ENCODE measurements around the gene MLLT11. TPM values are rescaled to one million over a fixed set of nuclear protein-coding genes. Genes with fewer than 3 reads are reported as not detected.
A peak's percentile ranks its signal among the peaks of the same experiment; 100 is the strongest.

The MLLT11 gene, protein sequence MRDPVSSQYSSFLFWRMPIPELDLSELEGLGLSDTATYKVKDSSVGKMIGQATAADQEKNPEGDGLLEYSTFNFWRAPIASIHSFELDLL
- total RNA-seq: 29.5 and 30.0 TPM in 2 replicates
- long read RNA-seq, full-length matches to known transcripts: 175 of 187 reads
- long read RNA-seq, partial matches to known transcripts: 1 of 187 reads
- long read RNA-seq, other reads (novel, unspliced or antisense): 11 of 187 reads

DNA sequence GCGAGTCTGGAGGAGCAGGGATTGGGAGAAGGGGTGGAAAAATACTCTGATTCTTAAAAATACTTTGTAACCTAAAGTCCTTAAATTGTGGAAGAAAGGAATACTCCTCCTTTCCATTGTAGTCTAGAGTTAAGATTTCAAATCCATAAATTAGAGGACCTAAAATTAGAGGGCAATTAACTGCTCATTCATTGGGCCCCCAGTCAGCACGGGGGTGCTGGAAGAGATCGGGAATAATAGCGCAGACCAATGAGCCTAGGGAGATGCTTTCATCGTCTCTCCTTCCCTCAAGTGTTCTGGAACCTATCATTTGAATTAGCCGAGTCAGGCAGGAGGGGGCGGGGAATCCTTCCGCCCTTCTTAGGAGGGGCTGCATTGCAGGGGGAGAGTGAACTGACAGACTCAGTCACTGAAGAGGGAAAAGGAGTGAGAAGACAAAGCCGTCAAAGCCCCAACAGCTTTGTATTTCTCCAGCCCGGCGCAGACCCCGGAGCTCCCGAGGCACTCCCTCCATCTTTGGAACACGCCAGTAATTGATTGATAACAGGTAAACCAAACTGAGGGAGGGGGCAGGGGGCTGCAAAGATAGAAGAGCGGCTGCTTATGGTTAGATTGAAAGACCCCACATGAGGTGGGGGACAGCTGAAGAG, at the start of gene MLLT11:
Gene MLLT11, plus strand, starts transcription at position 391 of the 650 bp plus-strand sequence. CDS start 6,828 bp downstream, outside the sequence.
- Mint-ChIP-seq H3K36me3 (ENCODE audit: insufficient read depth) (peaks cover 23% of the 10 kb centered on the region), H3K27ac (peak within 1 kb of the TSS; percentile 91), H3K9me3 (ENCODE audit: low read depth) (no peaks in the 10 kb centered on the region), H3K4me3 (ENCODE audit: low read depth) (peak within 1 kb of the TSS; percentile 86), H3K27me3 (no peaks in the 10 kb centered on the region), H3K4me1 (ENCODE audit: low read depth) (peaks cover 59% of the 10 kb centered on the region)
- TF ChIP-seq, protein P1, sequence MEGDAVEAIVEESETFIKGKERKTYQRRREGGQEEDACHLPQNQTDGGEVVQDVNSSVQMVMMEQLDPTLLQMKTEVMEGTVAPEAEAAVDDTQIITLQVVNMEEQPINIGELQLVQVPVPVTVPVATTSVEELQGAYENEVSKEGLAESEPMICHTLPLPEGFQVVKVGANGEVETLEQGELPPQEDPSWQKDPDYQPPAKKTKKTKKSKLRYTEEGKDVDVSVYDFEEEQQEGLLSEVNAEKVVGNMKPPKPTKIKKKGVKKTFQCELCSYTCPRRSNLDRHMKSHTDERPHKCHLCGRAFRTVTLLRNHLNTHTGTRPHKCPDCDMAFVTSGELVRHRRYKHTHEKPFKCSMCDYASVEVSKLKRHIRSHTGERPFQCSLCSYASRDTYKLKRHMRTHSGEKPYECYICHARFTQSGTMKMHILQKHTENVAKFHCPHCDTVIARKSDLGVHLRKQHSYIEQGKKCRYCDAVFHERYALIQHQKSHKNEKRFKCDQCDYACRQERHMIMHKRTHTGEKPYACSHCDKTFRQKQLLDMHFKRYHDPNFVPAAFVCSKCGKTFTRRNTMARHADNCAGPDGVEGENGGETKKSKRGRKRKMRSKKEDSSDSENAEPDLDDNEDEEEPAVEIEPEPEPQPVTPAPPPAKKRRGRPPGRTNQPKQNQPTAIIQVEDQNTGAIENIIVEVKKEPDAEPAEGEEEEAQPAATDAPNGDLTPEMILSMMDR (IDR thresholded peaks at IDR 0.05; ENCODE audit: unreplicated experiment): no peak
- no peak for DNase-seq (ENCODE audit: low spot score, unreplicated experiment)

GRCh38 chr1:151011154-151011850, 48.9 kb upstream of the MLLT11 start:
- TF ChIP-seq, protein P1 (IDR thresholded peaks at IDR 0.05; ENCODE audit: unreplicated experiment): no peak
- no peak for DNase-seq (ENCODE audit: low spot score, unreplicated experiment)
- Mint-ChIP-seq H3K4me3 (ENCODE audit: low read depth) (no peak overlapping the region), H3K4me1 (ENCODE audit: low read depth) (peaks cover 39% of the 10 kb centered on the region), H3K27me3 (no peaks in the 10 kb centered on the region), H3K27ac (no peak overlapping the region), H3K36me3 (ENCODE audit: insufficient read depth) (no peaks in the 10 kb centered on the region), H3K9me3 (ENCODE audit: low read depth) (no peaks in the 10 kb centered on the region)

DNA sequence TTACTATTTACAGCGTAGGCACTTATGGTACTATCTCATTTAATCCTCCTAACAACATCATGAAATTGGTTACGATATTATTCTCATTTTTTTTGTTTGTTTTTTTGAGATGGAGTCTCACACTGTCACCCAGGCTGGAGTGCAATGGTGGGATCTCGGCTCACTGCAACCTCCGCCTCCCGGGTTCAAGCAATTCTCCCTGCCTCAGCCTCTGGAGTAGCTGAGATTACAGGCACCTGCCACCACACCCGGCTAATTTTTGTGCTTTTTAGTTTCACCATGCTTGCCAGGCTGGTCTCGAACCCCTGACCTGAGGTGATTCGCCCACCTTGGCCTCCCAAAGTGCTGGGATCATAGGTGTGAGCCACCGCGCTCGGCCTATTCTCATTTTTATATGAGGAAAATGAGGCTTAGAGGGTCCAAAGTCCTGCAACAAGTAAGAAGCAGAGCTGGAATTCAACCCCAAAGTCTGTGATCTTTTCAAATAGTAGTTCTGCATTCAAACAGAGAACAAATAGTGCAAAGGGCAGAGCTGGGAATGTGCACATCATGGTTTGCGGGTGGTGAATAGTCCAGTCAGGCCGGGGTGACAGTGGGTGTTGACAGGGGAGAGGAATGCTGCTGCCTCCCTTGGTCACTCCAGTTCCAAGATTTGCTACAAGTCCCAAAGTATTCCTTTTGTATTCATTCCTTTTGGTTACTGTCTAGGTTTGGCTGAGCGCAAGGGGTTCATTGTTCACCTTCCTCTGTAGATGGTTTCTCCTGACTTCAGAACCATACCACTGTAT, 47.3 kb upstream of the MLLT11 start:
- TF ChIP-seq, protein P1 (IDR thresholded peaks at IDR 0.05; ENCODE audit: unreplicated experiment): no peak
- no peak for DNase-seq (ENCODE audit: low spot score, unreplicated experiment)
- peak overlapping the region; percentile 59 for H3K27ac Mint-ChIP-seq
- H3K9me3 Mint-ChIP-seq (ENCODE audit: low read depth): no peaks in the 10 kb centered on the region
- peaks cover 23% of the 10 kb centered on the region for H3K4me1 Mint-ChIP-seq (ENCODE audit: low read depth)
- no peaks in the 10 kb centered on the region for H3K36me3 Mint-ChIP-seq (ENCODE audit: insufficient read depth)
- no peaks in the 10 kb centered on the region for H3K27me3 Mint-ChIP-seq
- H3K4me3 Mint-ChIP-seq (ENCODE audit: low read depth): no peak overlapping the region

- Mint-ChIP-seq H3K4me3 (ENCODE audit: low read depth) (no peak overlapping the region), H3K9me3 (ENCODE audit: low read depth) (no peaks in the 10 kb centered on the region), H3K27me3 (no peaks in the 10 kb centered on the region), H3K4me1 (ENCODE audit: low read depth) (peaks cover 21% of the 10 kb centered on the region), H3K27ac (peak overlapping the region; percentile 59), H3K36me3 (ENCODE audit: insufficient read depth) (peaks cover 4% of the 10 kb centered on the region)
- TF ChIP-seq, protein P1 (IDR thresholded peaks at IDR 0.05; ENCODE audit: unreplicated experiment): no peak
- no peak for DNase-seq (ENCODE audit: low spot score, unreplicated experiment)
Observed at GRCh38 chr1:151013518-151013917, 46.7 kb upstream of the MLLT11 start.
